ENCODE measurements around the gene GLB1L. TPM values are rescaled to one million over a fixed set of nuclear protein-coding genes. Genes with fewer than 3 reads are reported as not detected.

The GLB1L gene
- total RNA-seq, 1 experiment from 2014 or later, result 6.1 TPM

DNA sequence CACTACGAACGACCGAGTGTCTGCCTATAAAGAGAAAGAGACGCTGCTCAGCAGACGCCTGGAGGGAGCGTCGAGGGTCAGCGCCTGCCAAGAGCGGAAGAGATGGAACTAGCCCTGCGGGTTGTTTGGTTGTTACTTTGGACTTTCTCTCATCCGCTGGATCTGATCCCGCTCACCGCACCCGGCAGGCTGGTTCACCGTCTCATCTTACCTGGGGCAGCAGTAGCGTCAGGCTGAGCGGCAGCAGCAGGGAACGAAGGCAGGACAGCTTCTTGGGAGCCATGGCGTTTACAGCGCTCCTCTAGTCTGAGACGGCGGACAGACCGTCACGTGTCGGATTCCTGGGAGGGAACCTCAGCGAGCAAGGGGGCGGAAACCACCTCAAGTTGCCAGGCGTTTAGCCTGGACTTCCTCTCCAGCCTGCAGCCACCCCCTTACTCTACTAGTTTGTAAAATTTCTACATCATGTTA is 1.9 kb downstream of the GLB1L start:
- ATAC-seq, result no peak
- Mint-ChIP-seq H3K27ac (peak overlapping the region; percentile 48; the same call in 1 of the 2 replicates), H3K9me3 (no peaks in the 10 kb centered on the region), H3K4me3 (peak overlapping the region; percentile 37), H3K4me1 (peaks cover 14% of the 10 kb centered on the region), H3K36me3 (no peaks in the 10 kb centered on the region), H3K27me3 (ENCODE audit: low read depth) (no peaks in the 10 kb centered on the region)
- no peak for DNase-seq (ENCODE audit: low spot score)
- CTCF ChIA-PET, result no interaction called here
- TF ChIP-seq, protein P1, sequence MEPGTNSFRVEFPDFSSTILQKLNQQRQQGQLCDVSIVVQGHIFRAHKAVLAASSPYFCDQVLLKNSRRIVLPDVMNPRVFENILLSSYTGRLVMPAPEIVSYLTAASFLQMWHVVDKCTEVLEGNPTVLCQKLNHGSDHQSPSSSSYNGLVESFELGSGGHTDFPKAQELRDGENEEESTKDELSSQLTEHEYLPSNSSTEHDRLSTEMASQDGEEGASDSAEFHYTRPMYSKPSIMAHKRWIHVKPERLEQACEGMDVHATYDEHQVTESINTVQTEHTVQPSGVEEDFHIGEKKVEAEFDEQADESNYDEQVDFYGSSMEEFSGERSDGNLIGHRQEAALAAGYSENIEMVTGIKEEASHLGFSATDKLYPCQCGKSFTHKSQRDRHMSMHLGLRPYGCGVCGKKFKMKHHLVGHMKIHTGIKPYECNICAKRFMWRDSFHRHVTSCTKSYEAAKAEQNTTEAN (CRISPR knock-in tag; IDR thresholded peaks at IDR 0.05), result no peak
- TF ChIP-seq, protein P2, sequence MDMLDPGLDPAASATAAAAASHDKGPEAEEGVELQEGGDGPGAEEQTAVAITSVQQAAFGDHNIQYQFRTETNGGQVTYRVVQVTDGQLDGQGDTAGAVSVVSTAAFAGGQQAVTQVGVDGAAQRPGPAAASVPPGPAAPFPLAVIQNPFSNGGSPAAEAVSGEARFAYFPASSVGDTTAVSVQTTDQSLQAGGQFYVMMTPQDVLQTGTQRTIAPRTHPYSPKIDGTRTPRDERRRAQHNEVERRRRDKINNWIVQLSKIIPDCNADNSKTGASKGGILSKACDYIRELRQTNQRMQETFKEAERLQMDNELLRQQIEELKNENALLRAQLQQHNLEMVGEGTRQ (CRISPR knock-in tag; IDR thresholded peaks at IDR 0.05), result peak; percentile 44
- TF ChIP-seq, protein P3, sequence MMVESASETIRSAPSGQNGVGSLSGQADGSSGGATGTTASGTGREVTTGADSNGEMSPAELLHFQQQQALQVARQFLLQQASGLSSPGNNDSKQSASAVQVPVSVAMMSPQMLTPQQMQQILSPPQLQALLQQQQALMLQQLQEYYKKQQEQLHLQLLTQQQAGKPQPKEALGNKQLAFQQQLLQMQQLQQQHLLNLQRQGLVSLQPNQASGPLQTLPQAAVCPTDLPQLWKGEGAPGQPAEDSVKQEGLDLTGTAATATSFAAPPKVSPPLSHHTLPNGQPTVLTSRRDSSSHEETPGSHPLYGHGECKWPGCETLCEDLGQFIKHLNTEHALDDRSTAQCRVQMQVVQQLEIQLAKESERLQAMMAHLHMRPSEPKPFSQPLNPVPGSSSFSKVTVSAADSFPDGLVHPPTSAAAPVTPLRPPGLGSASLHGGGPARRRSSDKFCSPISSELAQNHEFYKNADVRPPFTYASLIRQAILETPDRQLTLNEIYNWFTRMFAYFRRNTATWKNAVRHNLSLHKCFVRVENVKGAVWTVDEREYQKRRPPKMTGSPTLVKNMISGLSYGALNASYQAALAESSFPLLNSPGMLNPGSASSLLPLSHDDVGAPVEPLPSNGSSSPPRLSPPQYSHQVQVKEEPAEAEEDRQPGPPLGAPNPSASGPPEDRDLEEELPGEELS (CRISPR knock-in tag; IDR thresholded peaks at IDR 0.05), result no peak
- TF ChIP-seq, protein P4, sequence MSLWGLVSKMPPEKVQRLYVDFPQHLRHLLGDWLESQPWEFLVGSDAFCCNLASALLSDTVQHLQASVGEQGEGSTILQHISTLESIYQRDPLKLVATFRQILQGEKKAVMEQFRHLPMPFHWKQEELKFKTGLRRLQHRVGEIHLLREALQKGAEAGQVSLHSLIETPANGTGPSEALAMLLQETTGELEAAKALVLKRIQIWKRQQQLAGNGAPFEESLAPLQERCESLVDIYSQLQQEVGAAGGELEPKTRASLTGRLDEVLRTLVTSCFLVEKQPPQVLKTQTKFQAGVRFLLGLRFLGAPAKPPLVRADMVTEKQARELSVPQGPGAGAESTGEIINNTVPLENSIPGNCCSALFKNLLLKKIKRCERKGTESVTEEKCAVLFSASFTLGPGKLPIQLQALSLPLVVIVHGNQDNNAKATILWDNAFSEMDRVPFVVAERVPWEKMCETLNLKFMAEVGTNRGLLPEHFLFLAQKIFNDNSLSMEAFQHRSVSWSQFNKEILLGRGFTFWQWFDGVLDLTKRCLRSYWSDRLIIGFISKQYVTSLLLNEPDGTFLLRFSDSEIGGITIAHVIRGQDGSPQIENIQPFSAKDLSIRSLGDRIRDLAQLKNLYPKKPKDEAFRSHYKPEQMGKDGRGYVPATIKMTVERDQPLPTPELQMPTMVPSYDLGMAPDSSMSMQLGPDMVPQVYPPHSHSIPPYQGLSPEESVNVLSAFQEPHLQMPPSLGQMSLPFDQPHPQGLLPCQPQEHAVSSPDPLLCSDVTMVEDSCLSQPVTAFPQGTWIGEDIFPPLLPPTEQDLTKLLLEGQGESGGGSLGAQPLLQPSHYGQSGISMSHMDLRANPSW (CRISPR knock-in tag; conservative IDR thresholded peaks at IDR 0.05; ENCODE audit: low read depth), result no peak
- TF ChIP-seq, protein P5, sequence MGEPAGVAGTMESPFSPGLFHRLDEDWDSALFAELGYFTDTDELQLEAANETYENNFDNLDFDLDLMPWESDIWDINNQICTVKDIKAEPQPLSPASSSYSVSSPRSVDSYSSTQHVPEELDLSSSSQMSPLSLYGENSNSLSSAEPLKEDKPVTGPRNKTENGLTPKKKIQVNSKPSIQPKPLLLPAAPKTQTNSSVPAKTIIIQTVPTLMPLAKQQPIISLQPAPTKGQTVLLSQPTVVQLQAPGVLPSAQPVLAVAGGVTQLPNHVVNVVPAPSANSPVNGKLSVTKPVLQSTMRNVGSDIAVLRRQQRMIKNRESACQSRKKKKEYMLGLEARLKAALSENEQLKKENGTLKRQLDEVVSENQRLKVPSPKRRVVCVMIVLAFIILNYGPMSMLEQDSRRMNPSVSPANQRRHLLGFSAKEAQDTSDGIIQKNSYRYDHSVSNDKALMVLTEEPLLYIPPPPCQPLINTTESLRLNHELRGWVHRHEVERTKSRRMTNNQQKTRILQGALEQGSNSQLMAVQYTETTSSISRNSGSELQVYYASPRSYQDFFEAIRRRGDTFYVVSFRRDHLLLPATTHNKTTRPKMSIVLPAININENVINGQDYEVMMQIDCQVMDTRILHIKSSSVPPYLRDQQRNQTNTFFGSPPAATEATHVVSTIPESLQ (CRISPR knock-in tag; IDR thresholded peaks at IDR 0.05), result no peak
- TF ChIP-seq ATF1 (CRISPR knock-in tag; IDR thresholded peaks at IDR 0.05), result no peak
- TF ChIP-seq, protein P6, sequence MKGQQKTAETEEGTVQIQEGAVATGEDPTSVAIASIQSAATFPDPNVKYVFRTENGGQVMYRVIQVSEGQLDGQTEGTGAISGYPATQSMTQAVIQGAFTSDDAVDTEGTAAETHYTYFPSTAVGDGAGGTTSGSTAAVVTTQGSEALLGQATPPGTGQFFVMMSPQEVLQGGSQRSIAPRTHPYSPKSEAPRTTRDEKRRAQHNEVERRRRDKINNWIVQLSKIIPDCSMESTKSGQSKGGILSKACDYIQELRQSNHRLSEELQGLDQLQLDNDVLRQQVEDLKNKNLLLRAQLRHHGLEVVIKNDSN (CRISPR knock-in tag; IDR thresholded peaks at IDR 0.05), result no peak; the same call in 1 of the 2 replicates
- POLR2A ChIA-PET, result no interaction called here

DNA sequence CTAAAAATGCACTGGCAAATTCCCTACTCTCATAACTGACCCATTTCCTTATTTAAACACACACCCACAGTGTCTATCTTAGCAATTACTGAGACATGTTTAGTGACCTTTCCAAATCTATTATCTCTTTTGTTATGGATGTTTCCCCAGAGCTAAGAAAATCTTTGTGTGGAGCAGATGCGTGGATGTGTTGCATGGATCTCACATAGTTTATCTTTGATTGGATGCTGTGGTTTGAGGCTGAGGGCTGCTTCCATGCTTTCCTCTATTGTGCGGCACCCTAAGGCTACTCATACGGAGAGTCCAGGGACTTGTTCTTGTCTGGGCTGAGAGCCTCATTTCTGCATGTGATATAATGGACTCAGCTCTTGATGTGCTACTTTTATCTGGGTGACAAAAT is 10.9 kb downstream of the GLB1L start:
- ATAC-seq (no peak), DNase-seq (ENCODE audit: low spot score) (no peak)
- CTCF ChIA-PET, result no interaction called here
- no peak overlapping the region for H3K27ac Mint-ChIP-seq
- POLR2A ChIA-PET, result no interaction called here
- peaks cover 5% of the 10 kb centered on the region for H3K4me1 Mint-ChIP-seq
- H3K9me3 Mint-ChIP-seq, result no peaks in the 10 kb centered on the region
- H3K36me3 Mint-ChIP-seq, result peaks cover 56% of the 10 kb centered on the region
- H3K27me3 Mint-ChIP-seq (ENCODE audit: low read depth), result no peaks in the 10 kb centered on the region
- H3K4me3 Mint-ChIP-seq, result no peak overlapping the region
- no peak for TF ChIP-seq ZNF317 (CRISPR knock-in tag; IDR thresholded peaks at IDR 0.05; ENCODE audit: borderline replicate concordance, low read depth)
- no peak for TF ChIP-seq JAZF1 (CRISPR knock-in tag; IDR thresholded peaks at IDR 0.05)
- TF ChIP-seq GRHL2 (CRISPR knock-in tag; IDR thresholded peaks at IDR 0.05; ENCODE audit: insufficient replicate concordance, severe bottlenecking), result no peak
- TF ChIP-seq, protein P7, sequence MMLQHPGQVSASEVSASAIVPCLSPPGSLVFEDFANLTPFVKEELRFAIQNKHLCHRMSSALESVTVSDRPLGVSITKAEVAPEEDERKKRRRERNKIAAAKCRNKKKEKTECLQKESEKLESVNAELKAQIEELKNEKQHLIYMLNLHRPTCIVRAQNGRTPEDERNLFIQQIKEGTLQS (CRISPR knock-in tag; conservative IDR thresholded peaks at IDR 0.05), result no peak
- TF ChIP-seq, protein P8, sequence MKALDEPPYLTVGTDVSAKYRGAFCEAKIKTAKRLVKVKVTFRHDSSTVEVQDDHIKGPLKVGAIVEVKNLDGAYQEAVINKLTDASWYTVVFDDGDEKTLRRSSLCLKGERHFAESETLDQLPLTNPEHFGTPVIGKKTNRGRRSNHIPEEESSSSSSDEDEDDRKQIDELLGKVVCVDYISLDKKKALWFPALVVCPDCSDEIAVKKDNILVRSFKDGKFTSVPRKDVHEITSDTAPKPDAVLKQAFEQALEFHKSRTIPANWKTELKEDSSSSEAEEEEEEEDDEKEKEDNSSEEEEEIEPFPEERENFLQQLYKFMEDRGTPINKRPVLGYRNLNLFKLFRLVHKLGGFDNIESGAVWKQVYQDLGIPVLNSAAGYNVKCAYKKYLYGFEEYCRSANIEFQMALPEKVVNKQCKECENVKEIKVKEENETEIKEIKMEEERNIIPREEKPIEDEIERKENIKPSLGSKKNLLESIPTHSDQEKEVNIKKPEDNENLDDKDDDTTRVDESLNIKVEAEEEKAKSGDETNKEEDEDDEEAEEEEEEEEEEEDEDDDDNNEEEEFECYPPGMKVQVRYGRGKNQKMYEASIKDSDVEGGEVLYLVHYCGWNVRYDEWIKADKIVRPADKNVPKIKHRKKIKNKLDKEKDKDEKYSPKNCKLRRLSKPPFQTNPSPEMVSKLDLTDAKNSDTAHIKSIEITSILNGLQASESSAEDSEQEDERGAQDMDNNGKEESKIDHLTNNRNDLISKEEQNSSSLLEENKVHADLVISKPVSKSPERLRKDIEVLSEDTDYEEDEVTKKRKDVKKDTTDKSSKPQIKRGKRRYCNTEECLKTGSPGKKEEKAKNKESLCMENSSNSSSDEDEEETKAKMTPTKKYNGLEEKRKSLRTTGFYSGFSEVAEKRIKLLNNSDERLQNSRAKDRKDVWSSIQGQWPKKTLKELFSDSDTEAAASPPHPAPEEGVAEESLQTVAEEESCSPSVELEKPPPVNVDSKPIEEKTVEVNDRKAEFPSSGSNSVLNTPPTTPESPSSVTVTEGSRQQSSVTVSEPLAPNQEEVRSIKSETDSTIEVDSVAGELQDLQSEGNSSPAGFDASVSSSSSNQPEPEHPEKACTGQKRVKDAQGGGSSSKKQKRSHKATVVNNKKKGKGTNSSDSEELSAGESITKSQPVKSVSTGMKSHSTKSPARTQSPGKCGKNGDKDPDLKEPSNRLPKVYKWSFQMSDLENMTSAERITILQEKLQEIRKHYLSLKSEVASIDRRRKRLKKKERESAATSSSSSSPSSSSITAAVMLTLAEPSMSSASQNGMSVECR (CRISPR knock-in tag; IDR thresholded peaks at IDR 0.05; ENCODE audit: borderline replicate concordance), result no peak
- TF ChIP-seq EMX1 (CRISPR knock-in tag; IDR thresholded peaks at IDR 0.05), result no peak
- TF ChIP-seq, protein P9, sequence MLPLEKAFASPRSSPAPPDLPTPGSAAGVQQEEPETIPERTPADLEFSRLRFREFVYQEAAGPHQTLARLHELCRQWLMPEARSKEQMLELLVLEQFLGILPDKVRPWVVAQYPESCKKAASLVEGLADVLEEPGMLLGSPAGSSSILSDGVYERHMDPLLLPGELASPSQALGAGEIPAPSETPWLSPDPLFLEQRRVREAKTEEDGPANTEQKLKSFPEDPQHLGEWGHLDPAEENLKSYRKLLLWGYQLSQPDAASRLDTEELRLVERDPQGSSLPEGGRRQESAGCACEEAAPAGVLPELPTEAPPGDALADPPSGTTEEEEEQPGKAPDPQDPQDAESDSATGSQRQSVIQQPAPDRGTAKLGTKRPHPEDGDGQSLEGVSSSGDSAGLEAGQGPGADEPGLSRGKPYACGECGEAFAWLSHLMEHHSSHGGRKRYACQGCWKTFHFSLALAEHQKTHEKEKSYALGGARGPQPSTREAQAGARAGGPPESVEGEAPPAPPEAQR (CRISPR knock-in tag; IDR thresholded peaks at IDR 0.05), result no peak
- TF ChIP-seq TP53 (CRISPR knock-in tag; IDR thresholded peaks at IDR 0.05), result no peak

Data from WTC11 (cell line).